HuH-7.5 (cell line): ENCODE data around the gene TRIB2.

Source experiments
- DNase-seq: peaks from one replicate; pipeline ENCODE4 v3.0.0; 2011; ENCODE audit warnings: low spot score

The TRIB2 gene

DNA sequence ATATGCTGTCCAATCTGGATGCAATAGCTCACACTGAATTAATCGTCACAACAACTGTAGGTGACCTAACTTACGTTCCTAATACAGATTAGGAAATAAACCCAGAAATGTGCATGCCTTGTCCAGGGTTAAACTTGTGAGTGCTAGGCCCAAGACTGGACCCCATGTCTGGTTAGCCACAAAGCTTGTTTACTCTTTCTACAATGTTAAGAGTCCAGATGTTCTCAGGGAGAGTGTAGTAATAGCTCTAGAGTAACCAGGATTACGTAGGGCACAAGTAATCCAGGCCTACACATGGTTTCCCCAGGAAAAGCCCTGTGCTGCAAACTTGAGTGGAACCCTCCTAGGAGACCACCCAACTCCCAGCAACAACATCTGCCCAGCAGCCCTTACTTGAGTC, 26.2 kb downstream of the TRIB2 start:
- DNase-seq: no peak

DNA sequence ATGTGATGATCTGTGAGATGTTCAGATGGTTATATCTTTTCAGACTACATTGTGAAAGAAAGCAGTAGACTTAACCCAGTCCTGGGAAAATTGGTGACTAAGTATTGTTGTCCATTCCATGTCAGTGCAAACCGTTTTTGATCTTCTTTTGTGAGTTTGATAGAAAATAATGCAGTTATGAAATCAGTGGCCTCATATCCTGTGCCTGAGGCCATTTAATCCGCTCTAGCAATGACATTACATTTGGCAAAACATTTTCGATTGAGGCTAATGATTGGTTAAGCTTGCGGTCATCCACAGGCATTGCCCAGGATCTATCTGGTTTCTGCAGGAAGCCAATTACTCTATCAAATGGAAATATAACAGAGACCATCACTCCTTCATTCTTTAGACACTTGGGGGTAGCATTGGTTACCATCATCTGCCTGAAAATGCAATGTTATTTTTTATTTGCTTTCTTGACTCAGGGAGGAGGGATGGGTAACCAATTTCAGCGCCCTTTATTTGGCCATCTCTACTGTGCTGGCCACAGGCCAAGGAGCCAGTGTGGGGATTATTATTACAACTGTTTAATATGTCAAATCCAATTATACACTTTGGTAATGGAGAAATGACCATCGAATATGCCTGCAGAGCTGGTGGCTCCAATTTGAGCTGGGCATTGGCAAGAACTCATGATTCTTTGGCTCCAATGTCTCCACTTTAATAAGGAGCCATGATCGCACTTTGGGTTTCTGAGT, 33.6 kb downstream of the TRIB2 start:
- DNase-seq: no peak

GRCh38 chr2:12754643-12755042, 37.9 kb downstream of the TRIB2 start:
- DNase-seq: no peak

- DNase-seq: no peak
Observed at GRCh38 chr2:12755384-12755783, 38.6 kb downstream of the TRIB2 start.

DNA sequence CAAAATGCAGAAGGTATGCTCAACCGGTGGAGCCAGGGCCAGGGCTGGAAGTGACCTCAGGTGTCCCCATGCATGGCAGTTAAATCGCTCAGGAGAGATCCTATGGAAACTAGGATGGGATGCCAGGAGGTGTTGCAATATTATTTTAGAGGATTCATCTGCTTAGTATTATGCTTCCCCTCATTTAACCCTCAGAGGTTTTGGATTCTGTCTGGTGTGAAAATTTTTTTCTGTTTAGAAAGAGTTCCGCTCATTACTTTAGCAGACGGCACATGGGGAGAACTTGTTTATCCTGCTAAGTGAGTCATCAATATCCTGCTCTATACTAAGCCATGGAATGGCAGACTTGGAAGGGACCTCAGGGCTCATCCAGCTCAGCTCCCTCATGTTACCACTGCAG, 42.5 kb downstream of the TRIB2 start:
- no peak for DNase-seq

DNA sequence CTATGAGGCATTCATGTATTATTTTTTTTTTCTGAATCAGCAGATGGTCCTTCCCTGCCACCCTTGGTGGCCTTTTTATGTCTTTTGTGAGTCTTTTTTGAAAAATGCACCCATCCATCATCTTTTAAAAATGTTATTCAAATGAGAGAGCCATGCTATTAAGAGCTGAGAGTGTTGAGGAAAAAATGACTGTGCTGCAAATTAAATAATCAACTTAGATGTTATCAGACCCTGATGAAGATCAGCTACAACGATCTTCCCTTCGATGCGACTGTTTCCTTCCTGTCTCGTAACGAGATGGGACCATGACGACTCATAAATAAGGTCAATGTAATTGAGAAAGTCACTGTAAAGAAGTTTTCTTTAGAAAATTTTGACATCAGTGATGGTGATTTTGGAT, 44.4 kb downstream of the TRIB2 start:
- DNase-seq: no peak

GRCh38 chr2:12762337-12762736, 45.6 kb downstream of the TRIB2 start:
- DNase-seq: no peak

DNA sequence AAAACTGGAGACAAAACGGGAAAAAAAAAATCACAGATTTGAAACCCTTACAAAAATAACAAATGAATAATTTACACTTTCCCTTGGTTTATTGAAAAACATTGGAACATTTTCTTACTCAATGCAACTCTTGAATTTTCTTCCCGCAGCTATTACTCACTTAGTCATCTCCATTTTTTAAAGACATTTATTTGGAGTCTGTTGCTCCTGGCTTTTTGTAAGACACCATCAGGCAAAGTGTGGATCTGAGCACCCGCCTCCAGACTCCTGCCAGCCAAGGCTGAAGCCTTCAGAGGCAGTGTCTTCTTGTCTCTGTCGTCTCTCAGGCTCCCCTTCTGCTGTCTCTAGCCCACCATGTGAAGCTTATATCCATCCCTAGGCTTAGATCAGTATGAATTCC, 46.2 kb downstream of the TRIB2 start:
- DNase-seq: no peak

- DNase-seq: no peak
Observed at GRCh38 chr2:12763486-12763885, 46.8 kb downstream of the TRIB2 start.

- DNase-seq: no peak
Observed at GRCh38 chr2:12764075-12764730, 47.5 kb downstream of the TRIB2 start.

DNA sequence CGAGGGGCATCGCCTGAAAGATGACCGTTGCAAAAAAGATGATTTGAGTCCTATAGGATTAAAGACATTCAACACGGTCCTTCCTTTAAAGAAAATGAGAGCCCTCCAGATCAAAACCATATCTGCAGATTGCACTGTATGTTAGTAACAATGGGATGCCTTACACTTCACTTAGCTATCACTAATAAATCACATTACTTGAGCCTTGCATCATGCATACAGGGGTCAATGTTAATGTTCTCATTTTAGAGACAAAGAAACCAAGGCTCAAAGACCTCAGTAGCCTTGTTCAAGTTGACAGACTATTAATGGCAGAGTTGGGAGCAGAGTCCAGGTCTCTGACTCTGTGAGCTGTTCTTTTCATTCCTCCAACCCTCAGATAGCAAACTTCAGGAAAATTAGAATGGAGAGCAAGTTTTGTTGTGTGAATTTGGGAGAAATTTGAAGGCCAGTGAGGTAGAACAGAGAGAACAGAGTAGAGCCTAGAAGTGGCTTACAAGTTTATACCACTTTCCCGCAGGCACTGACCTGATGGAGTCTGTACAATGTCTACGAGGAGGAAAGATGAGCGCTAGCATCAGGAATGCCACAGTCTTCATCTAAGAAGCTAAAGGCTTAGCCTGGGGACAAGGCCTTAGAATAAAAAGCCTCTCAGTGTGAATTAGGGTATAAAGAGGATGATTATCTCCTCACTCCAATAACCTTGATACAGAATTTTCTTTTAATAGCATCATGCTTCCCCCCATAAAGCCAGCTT, 48.3 kb downstream of the TRIB2 start:
- no peak for DNase-seq

- no peak for DNase-seq
Observed at GRCh38 chr2:12766421-12766879, 49.7 kb downstream of the TRIB2 start.

- DNase-seq: no peak
Observed at GRCh38 chr2:12767541-12767940, 50.8 kb downstream of the TRIB2 start.

- DNase-seq: no peak
Observed at GRCh38 chr2:12767996-12768624, 51.4 kb downstream of the TRIB2 start.

GRCh38 chr2:12769492-12770105, 52.9 kb downstream of the TRIB2 start:
- no peak for DNase-seq

DNA sequence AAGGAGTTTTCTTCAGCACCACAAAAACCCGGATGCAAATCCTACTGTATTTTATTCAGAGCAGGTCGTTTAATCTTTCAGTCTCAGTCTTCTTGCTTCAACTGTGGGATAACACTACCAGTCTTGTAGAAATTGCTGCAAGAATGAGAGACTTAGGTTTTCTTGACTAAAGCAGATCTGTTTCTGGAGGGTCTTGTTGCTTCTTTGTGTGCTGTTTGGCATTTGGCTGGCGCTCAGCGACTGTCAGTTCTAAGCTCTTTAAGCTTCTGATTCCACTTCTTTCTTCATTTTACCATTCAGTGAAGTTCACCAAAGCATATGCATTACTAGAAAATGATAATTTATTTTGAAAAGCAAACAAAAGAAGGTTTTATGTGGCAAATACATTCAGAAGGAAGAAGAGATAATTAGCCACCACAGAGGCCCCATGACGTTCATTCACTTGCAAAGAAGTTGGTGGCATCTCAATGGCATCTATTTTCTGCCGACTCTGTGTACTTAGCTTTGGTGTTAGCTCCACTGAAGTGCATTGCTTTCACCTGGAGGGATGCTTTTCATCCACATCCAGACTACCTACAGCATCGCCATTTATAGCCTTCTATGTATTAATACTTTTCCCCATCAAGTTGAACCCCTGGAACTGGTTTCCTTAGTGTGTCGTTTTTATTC, 53.7 kb downstream of the TRIB2 start:
- no peak for DNase-seq

DNA sequence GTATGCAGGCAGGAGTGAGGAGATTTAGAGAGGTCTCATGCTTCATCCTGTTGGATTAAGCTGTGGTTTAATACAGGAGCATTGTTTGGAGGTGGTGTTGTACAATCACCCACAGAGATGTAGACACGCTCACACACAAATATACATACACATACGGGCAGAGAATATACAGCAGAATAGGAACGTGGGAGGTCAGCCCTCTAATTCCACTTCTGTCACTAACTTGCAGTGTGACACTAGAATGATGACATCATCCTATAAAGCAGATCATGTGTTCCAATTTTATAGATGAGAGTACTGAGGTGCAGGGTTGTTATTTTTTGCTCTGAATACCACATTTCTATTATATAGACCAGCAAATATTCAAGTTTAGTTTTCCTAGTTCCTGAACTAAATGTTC, 54.4 kb downstream of the TRIB2 start:
- no peak for DNase-seq

DNA sequence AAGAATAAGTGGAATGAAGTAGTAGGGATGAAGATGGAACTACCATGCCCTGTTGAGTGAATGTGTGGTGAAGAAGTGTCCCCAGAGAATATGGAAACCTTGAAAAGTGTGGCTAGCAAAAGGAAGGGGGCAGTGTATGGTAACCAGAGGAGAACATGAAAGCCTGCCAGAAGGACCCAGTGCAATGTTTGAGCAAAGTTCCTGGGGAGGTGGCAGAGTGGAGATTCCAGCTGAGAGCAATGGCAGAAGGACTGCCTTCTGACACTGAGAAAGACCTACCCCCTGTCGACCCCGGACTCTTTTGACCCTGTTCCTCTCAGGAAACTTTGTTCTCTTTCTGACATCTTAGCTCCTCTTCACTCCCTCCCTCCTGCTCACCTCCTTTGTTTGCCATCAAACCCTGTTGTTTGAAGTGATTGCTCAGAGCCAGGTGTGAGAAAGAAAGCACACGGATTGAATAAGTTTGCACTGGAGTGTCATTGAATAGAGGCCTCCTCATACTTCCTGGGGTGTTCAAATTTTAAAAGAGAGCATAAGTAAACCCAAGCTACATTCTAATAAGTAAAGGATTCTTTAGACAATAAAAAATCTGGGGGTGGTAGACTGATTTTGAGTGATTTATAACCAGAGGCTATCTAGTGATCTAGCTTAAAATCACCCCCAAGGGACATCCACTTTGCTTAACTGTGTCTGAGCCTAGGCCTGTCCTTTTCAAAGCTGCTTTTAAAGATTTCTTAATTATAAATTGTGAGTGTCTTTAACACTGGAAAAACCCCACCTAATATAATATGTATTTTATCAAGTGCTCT, 57.1 kb downstream of the TRIB2 start:
- DNase-seq: no peak

DNA sequence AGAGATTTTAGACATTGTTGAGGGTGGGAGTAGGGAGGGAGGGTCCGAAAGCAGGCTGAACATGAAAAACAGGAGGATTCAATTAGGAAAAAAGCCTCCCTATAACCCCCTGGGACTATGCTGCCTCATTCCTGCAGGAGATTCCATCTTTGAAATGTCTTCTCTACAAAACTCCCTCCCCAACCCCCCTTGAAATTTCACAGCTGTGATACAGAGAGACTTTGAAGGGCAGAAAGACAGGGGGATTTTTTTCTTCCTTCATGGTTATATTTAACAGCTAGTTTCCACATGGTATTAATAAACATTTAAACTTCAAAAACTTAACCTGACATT, 57.6 kb downstream of the TRIB2 start:
- no peak for DNase-seq

- DNase-seq: no peak
Observed at GRCh38 chr2:12776521-12776961, 59.8 kb downstream of the TRIB2 start.

GRCh38 chr2:12778369-12778768, 61.6 kb downstream of the TRIB2 start:
- DNase-seq: no peak
